ENCODE measurements around the gene MRPL48.

- TF ChIP-seq POLR2AphosphoS5 (IDR thresholded peaks at IDR 0.05; ENCODE audit: low read depth, low read length) (no peak), ZBTB33 (IDR thresholded peaks at IDR 0.05; ENCODE audit: borderline replicate concordance, low read depth) (no peak), MAX (IDR thresholded peaks at IDR 0.05; ENCODE audit: low read depth) (no peak), RXRA (IDR thresholded peaks at IDR 0.05; ENCODE audit: borderline replicate concordance, low read depth) (no peak), USF2 (IDR thresholded peaks at IDR 0.05; ENCODE audit: borderline replicate concordance, low read depth, low read length) (no peak), RAD21 (IDR thresholded peaks at IDR 0.05; ENCODE audit: low read length) (no peak), SIN3A (IDR thresholded peaks at IDR 0.05; ENCODE audit: borderline replicate concordance, low read depth, low read length) (no peak)
- TF ChIP-seq, protein P1, sequence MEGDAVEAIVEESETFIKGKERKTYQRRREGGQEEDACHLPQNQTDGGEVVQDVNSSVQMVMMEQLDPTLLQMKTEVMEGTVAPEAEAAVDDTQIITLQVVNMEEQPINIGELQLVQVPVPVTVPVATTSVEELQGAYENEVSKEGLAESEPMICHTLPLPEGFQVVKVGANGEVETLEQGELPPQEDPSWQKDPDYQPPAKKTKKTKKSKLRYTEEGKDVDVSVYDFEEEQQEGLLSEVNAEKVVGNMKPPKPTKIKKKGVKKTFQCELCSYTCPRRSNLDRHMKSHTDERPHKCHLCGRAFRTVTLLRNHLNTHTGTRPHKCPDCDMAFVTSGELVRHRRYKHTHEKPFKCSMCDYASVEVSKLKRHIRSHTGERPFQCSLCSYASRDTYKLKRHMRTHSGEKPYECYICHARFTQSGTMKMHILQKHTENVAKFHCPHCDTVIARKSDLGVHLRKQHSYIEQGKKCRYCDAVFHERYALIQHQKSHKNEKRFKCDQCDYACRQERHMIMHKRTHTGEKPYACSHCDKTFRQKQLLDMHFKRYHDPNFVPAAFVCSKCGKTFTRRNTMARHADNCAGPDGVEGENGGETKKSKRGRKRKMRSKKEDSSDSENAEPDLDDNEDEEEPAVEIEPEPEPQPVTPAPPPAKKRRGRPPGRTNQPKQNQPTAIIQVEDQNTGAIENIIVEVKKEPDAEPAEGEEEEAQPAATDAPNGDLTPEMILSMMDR (IDR thresholded peaks at IDR 0.05): no peak
Observed at GRCh38 chr11:73810637-73811036, 23.0 kb downstream of the MRPL48 start.
